GM18502 (cell line): ENCODE results near the gene POU3F2.

Experiments used
- ATAC-seq: cut with Tn5 transposase; IDR thresholded peaks from one replicate; pipeline ENCODE4 v1.9.1; 2021; ENCODE audit warnings: mild to moderate bottlenecking; ENCODE audit not compliant: unreplicated experiment, poor library complexity

Gene POU3F2

DNA sequence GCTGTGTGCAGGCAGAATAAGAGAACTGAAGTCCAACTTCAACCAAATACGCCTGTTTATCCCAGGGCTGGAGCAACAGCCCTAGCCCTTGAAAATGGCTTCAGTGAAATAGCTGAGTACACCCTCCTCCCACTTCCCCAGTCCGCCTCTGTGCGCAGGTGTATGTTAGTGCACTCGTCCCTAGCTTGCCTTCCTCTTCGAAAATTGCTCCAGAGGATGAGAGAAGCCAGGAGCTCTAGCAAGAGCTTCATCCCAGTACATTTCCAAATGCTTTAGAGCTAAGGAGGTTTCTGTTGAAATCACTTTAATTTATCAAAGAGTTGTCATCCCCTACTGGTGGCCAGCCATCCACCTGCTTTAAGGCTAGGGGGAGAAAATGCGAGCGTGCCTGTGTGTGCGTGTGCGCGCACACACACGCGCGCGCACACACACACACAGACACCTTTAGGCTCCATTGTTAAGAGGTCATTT lies 5.4 kb upstream of the POU3F2 start:
- ATAC-seq = no peak

DNA sequence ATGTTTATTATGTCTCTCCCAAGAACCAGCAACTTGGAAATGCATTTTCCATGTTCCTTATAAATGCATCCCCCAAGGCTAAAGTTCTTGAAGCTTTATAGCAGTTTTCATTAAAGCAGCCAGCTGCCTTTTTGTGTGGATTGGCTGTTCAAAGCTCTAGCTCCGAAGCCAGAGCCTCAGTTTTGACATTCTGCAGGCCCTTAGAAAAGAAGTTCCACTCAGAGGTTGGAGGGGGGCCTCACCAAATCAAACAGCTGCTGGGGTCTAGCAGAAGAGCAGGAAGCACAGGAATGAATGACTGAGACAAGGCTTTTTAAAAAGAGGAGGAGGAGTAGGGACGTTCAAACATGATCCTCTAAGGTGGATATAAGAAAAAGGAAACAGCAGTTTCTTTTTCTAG lies 4.2 kb upstream of the POU3F2 start:
- ATAC-seq = no peak

DNA sequence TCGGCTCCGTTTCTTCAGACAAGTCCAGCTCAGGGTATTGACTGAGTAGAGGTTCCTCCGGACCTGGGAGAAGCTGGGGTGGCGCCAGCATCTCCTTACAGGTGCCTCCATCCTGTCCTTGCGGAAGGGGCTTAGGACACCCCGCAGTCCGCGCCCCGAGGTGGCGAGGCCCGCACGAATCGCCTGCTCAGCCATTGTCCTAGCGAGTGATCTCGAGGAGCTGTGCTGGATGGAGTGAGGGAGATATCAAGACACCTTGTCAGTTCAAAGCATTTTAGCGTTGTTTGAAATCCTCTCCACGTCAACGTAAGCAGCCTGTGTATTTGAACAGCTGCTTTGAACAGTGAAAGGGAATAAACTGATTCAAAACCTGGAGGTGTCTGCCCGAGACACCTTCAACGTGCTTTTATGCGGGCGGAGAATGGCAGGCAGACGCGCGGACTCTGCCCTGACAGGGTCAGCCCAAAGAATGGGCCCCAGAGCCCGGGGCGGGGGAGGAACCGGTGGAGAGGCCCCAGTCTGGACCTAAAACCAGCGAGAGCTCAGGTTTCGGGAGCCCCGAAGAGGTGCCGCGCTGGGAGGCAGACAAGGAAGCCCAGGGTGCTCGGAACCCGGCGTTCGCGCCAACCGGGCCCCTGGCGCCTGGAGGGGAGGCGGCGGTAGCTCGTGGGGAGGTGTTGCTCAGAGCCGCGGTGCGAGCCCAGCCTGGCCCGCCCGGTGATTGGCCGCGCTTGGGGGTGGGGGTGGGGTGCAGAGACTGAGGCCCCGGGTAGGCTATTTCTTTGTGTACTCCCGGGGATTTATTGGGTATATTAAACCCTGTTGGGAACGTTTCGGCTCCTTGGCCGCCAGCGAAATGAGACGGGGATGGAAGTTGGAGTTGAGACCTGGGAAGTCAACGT lies 3.1 kb upstream of the POU3F2 start:
- no peak for ATAC-seq

DNA sequence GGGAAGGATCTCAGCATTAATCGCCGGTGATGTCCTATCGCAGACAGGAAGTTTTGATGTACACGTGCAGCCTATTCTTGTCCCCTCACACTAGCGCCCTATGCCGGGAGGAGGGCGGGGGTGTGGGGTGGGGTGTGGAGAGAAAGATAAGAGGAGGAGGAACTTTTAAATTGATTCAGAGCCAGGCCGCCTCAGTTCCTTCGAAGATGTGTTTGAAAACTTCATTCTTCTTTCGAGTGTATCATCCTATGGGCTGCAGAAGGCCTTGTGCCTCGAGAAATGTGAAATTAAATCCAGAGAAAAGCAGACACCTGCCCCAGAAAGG lies 2.5 kb upstream of the POU3F2 start:
- ATAC-seq = no peak

DNA sequence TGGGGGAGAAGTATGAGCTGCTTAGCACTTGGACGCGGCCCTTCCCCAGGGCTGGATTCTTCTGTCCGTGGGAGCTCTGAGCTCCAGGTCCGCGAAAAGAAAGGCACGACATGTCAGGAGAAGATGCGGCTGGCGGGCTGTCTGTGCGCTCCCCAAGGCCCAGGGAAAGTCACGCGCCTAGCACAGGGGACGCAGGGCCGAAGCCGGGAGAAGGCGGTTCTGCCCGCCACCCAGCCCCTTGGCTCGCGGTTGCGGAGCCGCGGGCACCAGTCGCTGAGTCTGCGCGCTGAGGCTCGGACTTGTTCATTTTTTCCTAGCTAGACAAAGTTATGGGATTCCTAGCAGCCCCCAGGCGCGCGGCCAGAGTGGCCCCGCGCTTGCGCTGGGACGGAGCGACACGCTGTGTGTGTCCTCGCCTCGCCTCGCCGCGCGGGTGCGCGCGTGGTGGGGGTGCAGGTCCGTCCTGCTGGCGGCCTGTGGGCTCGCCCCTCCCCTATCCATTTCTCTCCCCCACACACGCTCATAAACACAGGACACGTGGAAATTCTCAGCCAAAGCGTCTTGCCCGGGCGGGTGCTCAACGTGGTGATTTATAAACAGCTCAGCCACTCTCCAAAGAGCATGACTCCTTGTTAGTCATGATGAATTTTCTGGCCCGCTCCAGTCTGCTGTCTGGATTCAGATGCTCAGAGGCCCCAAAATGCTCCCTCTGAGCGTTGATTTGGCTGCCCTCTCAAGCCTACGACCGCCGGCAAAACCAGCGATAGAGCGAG lies 1.9 kb upstream of the POU3F2 start:
- no peak for ATAC-seq

DNA sequence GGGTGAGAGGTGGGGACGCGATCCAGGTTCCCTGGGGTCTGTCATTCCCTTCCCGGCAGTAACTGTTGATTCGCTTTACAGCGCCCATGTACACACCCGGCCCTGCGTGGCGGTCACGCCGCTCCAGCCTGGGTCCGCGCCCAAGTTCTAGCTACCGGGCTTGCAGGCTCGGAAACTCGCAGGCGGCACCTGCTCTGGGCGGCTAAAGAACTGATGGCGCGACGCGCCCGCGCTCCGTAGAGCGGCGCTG lies 1.4 kb upstream of the POU3F2 start:
- ATAC-seq = no peak

DNA sequence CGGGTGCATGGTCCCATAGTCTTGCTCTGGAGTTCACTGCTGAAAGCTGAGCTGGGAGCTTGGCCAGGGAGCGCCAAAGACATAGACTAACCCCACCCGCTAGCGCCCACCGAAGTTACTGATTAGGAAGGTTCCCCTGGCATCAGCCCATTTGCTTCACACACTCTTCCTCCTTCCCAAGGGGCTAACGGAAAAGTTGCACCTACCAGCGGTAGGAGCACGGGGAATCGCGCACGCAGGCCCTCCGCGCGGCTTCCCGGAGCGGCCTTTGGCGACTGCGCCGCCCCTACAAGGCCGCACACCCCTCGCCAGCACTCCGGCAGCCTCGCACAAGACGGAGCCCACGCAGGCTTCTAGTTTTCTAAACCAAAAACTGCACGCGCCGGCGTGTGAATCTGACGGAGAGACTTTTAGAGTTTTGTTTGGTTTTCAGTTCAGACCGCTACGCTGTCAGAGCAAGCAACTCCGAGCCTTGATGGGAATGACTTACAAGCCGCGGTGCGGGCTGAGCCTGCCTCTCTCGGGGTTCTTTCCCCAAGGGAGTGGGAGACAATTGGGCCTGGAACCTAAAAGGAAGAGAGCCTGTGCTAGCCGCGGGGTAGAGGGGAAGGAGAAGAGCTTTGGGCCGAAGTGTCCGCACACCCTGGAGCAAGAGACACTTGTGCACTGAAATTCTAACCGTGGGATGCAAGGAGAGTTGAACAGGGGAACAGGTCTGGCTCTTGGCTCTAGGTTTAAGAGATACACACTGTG lies 891 bp upstream of the POU3F2 start:
- ATAC-seq = no peak

DNA sequence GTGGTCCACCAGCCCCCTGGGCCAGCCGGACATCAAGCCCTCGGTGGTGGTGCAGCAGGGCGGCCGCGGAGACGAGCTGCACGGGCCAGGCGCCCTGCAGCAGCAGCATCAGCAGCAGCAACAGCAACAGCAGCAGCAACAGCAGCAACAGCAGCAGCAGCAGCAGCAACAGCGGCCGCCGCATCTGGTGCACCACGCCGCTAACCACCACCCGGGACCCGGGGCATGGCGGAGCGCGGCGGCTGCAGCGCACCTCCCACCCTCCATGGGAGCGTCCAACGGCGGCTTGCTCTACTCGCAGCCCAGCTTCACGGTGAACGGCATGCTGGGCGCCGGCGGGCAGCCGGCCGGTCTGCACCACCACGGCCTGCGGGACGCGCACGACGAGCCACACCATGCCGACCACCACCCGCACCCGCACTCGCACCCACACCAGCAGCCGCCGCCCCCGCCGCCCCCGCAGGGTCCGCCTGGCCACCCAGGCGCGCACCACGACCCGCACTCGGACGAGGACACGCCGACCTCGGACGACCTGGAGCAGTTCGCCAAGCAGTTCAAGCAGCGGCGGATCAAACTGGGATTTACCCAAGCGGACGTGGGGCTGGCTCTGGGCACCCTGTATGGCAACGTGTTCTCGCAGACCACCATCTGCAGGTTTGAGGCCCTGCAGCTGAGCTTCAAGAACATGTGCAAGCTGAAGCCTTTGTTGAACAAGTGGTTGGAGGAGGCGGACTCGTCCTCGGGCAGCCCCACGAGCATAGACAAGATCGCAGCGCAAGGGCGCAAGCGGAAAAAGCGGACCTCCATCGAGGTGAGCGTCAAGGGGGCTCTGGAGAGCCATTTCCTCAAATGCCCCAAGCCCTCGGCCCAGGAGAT lies 1.0 kb downstream of the POU3F2 start:
- no peak for ATAC-seq

DNA sequence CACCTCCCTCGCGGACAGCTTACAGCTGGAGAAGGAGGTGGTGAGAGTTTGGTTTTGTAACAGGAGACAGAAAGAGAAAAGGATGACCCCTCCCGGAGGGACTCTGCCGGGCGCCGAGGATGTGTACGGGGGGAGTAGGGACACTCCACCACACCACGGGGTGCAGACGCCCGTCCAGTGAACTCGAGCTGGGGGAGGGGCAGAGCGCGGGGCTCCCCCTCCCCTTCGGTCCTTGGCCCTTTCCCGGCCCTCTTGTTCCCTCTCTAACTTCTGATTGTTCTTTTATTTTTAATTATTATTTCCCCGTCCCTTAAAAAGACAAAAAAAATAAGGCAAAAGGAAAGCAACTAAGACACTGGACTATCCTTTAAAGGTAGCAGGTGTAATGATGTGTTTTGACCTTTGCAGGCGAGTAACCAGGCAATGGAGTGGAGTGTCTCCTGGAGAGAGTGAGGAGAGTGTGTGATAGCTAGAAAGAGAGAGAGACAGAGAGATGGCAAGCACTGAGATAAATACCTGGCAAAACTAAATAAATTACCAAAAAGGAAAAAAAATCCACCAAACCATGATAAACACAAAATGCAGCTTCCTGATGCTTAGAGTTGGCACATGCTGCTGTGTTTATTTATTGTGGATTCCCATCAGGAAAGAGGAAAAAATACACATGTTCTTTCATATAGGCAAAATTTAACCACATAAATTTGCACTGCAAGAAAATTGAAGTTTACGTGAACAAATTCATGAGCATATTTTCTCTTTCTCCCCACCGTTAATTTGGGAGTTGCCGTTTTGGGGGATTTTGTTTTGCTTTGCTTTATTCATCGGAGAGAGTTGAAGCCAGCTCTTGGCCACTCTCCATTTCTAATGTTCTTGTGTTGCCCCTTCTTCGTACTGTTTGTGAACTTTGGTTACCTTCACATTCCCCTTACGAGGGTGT lies 1.9 kb downstream of the POU3F2 start:
- ATAC-seq = no peak

DNA sequence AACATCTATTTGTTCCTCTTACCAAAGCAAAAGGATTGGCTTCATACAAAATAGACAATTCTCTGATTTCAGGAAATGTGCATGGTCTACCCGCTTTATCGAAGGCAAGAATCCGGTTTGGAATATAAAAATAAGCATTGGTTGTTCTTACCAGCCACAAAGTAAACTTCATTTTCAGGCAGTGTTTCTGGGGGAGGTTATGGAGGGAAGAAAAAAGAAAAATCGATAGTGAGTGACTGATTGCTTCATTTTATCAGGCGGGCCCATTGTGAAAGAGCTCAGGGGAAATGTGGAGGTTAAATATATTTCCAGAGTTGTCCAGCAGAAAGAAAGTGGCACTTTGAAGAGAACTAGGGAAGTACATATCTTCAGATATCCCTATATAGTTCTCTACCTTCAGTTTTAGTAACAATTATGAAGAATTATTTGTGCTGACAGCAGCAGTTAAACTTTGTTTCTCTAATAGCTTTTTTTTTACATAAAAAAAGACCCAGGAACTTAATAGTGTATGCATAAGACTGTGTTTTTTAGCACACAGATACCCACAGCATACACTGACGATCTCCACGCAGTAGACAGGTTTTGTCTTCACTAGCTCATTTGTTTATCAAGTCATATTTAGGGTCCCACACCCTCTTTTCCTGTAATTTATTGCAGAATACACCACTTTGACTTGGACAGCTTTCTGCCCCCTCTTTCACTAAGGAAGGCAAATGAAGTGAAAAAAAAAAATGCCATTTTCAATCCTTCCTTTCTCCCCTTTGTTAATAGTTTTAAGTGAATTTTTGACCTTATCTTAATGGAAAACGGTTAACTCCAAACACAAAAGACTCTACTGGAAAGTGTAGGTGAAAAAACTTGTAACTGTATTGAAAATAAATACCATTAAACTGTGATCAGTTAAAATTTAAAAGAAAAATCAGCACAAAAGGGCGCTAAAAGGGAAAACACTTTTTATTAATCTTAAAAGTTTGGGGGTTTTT lies 2.9 kb downstream of the POU3F2 start:
- ATAC-seq = no peak

DNA sequence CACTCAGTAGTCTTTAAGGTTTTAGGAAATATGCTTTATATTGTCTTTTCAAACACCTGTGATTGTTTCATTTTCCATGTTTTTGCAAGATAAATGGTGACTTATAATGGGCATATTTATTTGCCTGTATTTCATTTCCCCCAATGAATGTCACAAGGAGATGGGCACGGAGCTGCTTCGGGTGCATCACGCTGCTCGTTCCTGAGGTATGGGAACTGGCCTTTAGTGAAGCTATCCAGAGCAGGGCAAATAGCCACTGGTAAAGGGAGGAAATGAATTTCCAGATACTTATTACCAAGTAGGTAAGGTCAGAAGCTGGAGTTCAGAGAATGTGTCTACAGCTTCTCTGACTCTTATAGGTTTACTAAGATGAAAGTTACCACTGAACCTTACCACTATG lies 3.7 kb downstream of the POU3F2 start:
- ATAC-seq = no peak

DNA sequence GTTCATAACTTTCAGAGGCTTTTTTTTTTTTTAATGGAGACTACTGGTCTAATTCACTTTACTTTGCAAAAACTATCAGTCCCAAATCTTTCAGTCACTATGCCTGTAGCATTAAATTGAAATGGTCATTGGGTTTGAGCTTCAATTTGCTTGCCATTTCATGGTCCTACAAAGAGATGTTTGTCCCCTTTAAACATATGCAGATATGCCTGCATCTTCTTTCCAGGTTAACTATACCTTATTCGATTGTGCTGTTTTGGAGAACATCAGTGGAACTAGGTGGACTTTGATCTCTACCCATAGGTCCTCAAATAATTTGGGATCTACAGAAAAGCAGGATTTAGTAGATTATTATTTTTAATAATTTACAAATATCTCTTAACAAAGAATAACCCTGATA lies 4.6 kb downstream of the POU3F2 start:
- no peak for ATAC-seq

DNA sequence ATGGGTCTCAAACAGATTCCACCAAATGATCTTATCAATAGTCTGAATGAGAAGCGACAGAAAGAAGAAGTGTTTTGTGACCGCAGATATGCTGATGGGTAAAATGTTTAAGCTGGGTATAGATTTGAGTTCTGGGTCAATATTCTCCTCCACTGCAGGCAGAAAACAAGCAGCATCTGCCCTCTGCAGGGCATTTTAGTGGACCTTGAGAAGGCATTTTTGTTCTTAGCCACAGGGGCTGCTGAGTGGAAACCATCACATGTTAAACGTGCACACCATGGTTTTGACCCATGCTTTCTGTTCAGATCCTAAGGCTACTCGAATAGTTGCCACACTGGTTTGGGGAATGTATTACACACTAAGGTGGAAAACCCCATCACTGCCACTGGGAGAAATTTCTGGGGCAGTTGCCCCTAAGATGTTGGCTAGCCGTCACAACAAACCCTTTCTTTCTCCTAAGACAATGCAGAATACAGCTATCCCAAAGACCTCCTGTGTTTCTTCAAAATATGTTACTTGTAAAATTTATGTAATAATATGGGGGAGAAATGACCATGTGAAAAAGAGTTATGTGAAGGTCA lies 5.5 kb downstream of the POU3F2 start:
- no peak for ATAC-seq

DNA sequence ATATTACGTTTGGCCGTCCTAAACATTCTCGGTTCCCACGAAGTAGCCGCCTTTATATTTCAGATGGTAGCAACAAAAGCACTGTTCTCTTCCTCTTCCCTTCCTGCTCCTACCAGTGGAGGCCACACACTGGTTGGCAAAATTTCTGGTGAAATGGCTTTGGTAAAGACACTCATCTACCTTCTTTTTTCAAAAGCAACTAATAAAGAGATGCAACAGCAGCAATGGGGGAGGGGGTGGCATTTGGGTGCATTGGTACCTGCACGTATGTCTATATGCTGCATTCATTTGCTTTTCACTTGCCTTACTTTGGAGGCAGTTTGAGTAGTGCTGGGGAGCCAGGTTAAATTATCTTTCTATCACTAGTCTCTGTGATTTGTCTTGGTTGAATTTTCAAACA lies 6.0 kb downstream of the POU3F2 start:
- no peak for ATAC-seq

DNA sequence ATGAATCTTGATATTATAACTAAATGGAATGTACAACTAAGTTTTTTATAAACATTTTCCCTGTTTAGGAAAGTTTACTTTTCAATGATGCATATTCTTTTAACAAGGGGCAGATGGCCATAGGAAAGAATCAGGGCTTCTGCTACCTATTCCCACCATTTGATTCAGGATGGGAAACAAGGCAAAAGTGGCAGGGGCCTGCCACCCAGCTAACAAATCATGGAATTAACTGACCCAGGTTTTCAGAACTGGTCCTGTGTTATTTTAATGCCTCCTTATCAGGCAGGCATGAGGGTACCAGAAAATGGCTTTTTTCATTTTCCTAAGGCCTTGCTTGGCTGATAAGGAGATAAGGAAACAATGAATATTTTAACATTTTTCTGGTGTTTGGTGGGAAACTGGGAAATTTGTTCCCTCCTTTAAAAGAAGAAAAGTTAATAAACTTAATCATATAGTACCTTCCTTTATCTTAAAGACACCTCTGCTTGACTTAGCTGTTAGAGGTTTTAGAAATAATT lies 6.7 kb downstream of the POU3F2 start:
- ATAC-seq = no peak

DNA sequence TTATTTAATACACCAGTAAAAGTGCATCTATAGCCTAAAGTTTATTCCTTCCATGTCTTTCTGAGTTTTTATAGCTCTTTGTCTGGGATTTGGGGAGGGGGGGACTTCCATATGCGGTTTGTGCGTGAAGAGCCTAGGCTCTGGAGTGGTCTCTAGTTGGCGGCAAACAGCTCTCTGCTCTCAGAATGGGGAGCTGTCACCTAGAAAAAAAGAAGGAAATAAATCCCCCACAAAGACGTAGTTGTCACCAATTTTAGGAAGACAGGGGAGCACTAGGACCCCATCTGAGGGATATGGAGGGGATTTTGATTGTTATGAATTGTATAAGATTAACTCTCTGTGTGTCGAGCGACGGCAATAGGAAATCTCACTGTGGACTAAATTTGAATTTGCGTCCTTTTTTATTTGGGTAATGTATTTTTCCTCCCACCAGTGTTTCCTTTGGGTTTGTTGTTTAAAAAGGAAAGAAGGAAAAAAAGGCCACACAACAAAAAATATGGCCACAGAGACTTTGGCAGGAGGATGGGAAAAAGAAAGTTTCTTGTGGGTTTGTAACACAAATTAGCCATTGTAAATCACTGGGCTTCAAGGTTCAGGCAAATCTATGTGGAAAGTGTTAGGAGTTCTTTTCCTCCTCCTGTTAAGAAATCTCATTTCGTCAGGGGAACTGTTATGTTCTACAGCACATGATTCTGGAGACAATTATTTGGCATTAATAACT lies 7.4 kb downstream of the POU3F2 start:
- no peak for ATAC-seq
